HepG2 (cell line): ENCODE results near the gene OSBPL8.

Experiments
- ATF1 ChIP-seq: IDR thresholded peaks from 2 replicates; pipeline ENCODE4 v1.6.1; 2016; ENCODE audit warnings: mild to moderate bottlenecking, control low read depth
- EZH2 ChIP-seq: conservative IDR thresholded peaks from 2 replicates; pipeline ENCODE4 v1.6.1; 2012; ENCODE audit warnings: mild to moderate bottlenecking, low read depth, low read length, moderate library complexity
- JUN ChIP-seq: sonication (generic); formaldehyde crosslinking; IDR thresholded peaks from 2 replicates; pipeline ENCODE4 v1.4.0; 2020; ENCODE audit warnings: mild to moderate bottlenecking, missing genetic modification reagents
- NFATC3 ChIP-seq: sonication (generic); formaldehyde crosslinking; IDR thresholded peaks from 2 replicates; pipeline ENCODE4 v1.5.1; 2020; ENCODE audit warnings: mild to moderate bottlenecking, missing genetic modification reagents
- NFYC ChIP-seq: IDR thresholded peaks from 2 replicates; pipeline ENCODE4 v1.6.1; 2016; ENCODE audit warnings: missing genetic modification reagents, missing compliant biosample characterization
- POLR2AphosphoS5 ChIP-seq: IDR thresholded peaks from 2 replicates; pipeline ENCODE4 v1.6.1; 2012; ENCODE audit warnings: low read depth, low read length
- RAD21 ChIP-seq: fragments of 450-650 bp; formaldehyde crosslinking; IDR thresholded peaks from 2 replicates; pipeline ENCODE4 v1.5.0; 2020; ENCODE audit warnings: mild to moderate bottlenecking
- RFX5 ChIP-seq: IDR thresholded peaks from 2 replicates; pipeline ENCODE4 v1.6.1; 2011; ENCODE audit warnings: low read depth, low read length, improper control_type of control experiment
- YY1 ChIP-seq: IDR thresholded peaks from 2 replicates; pipeline ENCODE4 v1.6.1; 2011; ENCODE audit warnings: low read length, low read depth, moderate library complexity, mild to moderate bottlenecking; ENCODE audit not compliant: insufficient read depth, insufficient replicate concordance
- ZNF510 ChIP-seq: sonication (generic); formaldehyde crosslinking; IDR thresholded peaks from 2 replicates; pipeline ENCODE4 v1.4.0; 2020; ENCODE audit warnings: low read depth, mild to moderate bottlenecking, missing genetic modification reagents
- TF ChIP-seq, protein P1 (sequence below): sonication (generic); formaldehyde crosslinking; IDR thresholded peaks from 2 replicates; pipeline ENCODE4 v1.5.0; 2020; ENCODE audit warnings: mild to moderate bottlenecking, missing genetic modification reagents, moderate library complexity
- TF ChIP-seq, protein P2 (sequence below): sonication (generic); formaldehyde crosslinking; IDR thresholded peaks from 2 replicates; pipeline ENCODE4 v1.8.0; 2022; ENCODE audit warnings: low read depth, missing genetic modification reagents

DNA sequence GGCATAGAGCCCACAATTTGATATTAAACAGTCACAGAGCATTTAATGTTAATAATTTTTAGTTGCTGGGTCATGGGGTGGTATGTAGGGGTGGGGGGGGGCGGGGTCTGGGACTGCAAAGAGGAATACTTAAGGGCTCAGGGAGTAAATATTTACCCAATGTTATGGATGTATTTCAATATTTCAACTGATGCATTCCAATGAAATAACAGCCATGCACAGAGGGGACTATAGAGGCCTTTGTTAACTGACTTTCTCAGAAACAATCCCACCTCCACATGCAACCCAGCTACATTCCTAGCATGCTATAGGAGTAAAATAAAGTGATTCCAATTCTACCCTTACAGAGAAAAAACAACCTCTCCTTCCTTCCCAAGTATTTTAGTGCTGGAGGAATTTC, 203.5 kb downstream of the OSBPL8 start:
- TF ChIP-seq JUN (CRISPR knock-in tag) (no peak), EZH2 (no peak), ATF1 (CRISPR knock-in tag) (no peak), RAD21 (CRISPR knock-in tag) (no peak), NFYC (no peak), RFX5 (no peak), ZNF510 (no peak), NFATC3 (CRISPR knock-in tag) (no peak), POLR2AphosphoS5 (no peak), YY1 (no peak)
- TF ChIP-seq, protein P1, sequence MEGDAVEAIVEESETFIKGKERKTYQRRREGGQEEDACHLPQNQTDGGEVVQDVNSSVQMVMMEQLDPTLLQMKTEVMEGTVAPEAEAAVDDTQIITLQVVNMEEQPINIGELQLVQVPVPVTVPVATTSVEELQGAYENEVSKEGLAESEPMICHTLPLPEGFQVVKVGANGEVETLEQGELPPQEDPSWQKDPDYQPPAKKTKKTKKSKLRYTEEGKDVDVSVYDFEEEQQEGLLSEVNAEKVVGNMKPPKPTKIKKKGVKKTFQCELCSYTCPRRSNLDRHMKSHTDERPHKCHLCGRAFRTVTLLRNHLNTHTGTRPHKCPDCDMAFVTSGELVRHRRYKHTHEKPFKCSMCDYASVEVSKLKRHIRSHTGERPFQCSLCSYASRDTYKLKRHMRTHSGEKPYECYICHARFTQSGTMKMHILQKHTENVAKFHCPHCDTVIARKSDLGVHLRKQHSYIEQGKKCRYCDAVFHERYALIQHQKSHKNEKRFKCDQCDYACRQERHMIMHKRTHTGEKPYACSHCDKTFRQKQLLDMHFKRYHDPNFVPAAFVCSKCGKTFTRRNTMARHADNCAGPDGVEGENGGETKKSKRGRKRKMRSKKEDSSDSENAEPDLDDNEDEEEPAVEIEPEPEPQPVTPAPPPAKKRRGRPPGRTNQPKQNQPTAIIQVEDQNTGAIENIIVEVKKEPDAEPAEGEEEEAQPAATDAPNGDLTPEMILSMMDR (CRISPR knock-in tag) = no peak
- TF ChIP-seq, protein P2, sequence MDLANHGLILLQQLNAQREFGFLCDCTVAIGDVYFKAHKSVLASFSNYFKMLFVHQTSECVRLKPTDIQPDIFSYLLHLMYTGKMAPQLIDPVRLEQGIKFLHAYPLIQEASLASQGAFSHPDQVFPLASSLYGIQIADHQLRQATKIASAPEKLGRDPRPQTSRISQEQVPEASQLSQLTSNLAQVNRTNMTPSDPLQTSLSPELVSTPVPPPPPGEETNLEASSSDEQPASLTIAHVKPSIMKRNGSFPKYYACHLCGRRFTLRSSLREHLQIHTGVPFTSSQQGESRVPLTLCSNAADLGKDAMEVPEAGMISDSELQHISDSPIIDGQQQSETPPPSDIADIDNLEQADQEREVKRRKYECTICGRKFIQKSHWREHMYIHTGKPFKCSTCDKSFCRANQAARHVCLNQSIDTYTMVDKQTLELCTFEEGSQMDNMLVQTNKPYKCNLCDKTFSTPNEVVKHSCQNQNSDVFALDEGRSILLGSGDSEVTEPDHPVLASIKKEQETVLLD (CRISPR knock-in tag) = no peak
